ENCODE results near the gene MAML3. TPM values are rescaled to one million over a fixed set of nuclear protein-coding genes. Genes with fewer than 3 reads are reported as not detected.

Gene MAML3
- polyA plus RNA-seq, 1 donor, result 17.2 TPM

- no peak for DNase-seq
These were observed 82.2 kb downstream of the MAML3 start for GRCh38 chr4:140071806-140072205.

- no peak for DNase-seq
These were observed 83.0 kb downstream of the MAML3 start for GRCh38 chr4:140070973-140071372.

GRCh38 chr4:140070366-140070765, 83.6 kb downstream of the MAML3 start:
- no peak for DNase-seq

- DNase-seq, result no peak
These were observed 84.9 kb downstream of the MAML3 start for GRCh38 chr4:140069066-140069465.

- no peak for DNase-seq
These were observed 85.7 kb downstream of the MAML3 start for GRCh38 chr4:140068271-140068670.

- DNase-seq, result no peak
These were observed 87.7 kb downstream of the MAML3 start for GRCh38 chr4:140066031-140066930.

DNA sequence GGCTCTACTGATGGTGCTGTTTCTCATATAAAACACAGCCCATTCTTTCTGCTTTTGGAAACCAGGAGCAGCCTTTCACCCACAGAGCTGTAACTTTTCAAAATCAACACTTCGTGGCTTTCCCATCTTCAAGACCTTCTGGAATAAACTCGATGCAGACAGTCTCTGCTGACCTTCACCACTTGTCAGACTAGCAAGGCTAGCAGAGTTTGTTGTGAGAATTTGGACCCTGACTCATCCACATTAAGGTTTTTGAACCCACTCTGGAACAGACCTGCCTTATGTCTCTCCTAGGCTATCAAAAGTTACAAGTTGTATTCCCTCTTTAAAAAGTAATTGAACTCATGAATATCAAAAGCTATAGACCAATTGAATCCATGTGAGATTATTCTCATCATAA, 88.6 kb downstream of the MAML3 start:
- DNase-seq, result no peak

DNA sequence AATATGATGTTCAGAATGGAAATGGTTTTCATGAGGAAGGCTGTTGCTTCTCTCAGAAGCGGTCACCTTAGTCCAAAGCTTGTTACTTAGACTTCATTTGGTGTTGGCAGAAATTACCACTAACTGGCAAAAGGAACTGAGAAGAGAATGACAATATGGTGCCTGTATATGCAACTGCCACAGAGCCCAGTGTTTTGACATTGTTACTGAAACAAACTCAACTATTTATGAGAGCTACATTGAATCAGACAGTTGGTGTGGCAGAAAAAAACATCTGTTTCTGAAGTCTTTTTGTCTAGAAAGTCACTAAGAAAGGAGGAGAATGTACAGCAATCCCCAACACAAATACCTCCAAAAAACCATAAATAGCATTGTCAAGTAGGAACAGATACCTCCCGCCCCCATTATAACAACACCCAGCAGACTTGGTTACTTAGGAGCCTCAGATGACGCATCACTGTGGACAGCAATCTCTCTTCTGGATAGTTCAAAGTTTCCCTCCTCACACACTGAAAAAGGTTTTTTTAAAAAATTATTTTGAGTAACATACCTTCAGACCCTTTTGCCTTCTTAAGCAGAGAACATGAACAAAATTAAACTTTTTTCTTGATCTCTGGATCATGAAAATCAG, 92.2 kb downstream of the MAML3 start:
- no peak for DNase-seq

DNA sequence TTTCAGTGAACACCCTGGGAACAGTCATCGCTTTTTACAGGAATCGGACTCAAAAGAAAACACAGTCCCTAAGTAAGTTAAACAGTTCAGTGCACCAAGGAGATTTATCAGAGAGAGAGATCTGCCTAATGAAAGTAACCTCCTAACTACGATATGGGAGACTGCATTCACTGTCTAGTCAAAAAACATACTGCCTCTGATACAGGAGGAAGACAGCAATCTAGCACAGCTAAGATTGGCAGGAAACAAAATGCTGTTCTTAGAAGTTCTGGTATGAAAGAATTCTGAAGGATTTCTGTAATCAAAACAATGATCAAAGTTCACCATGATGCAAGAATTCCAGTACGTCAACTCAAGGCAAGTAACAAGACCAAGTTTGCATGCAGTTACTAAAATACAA, 92.8 kb downstream of the MAML3 start:
- DNase-seq, result no peak

DNA sequence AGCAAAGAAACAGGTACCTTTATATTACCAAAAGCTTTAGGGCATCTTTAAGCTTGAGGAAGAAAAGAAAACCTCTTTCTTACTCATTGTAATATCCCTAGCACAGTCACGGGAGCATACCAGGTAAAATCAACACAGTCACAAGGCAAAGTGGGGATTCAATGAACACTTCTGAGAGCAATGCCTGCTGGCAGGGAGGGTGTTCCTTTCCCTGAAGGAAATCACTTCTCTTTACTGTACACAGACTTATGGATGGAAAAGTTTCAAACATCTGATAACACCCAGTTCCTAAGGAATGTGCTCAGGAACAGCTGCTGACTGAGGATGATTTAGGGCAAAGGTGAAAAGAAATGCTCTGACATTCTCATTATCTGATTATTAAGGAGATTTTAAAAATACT, 94.8 kb downstream of the MAML3 start:
- DNase-seq, result no peak

DNA sequence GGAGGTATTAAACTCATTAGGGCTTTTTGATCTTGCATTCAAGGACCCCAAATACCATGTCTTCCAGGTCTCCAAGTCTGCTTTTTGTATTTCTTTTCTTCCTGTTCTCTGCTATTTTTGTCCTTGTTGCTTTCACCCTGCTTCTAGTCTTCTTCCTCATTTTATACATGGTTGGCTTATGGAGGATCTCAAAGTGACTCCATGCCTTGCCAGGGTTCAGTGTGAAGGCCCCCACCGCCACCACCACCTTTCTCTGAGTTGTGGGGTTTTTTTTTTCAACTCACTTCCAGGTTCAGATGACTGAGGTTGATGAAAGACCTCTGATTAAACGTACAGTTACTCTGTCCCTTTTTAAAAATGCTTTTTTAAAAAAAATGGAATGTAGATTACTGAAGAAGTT, 96.3 kb downstream of the MAML3 start:
- no peak for DNase-seq

DNA sequence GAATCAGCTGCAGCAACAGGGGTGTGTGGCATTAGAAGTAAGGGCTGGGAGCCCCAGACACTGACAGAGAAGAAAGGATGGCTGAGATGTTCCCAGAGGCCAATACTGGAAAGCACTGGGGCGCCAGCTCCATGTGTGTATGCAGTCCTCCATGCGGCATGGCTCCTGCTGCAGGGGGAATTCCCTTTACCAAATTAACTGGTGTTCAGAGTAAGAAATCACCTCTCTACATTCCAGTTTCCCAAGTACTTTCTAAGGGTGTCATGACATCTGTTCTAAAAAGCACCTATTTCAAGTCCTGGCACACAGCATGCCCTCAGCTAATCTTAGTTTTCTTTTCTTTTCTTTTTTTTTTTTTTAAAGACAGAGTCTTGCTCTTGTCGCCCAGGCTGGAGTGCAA, 98.0 kb downstream of the MAML3 start:
- no peak for DNase-seq

- no peak for DNase-seq
These were observed 99.1 kb downstream of the MAML3 start for GRCh38 chr4:140054861-140055260.

DNA sequence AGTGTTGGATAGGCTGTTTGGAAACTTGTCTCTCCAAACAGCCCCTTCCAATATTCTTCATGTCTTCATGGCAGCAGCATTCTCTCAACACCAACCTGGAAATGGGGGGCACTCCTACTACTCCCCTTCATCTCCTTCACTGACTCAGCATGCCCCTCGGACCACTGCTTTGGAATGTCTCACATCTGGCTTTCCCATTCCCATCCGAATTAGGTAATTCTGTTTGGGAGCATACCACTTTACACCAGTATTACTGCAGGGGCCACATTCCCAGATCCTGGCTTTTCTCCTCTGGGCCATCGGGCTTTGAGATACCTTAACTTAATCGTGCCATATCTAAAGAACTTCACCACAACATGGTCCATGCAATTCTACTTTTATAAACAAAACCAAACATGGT, 100.8 kb downstream of the MAML3 start:
- DNase-seq, result no peak

GRCh38 chr4:140052050-140052449, 101.9 kb downstream of the MAML3 start:
- no peak for DNase-seq

- no peak for DNase-seq
These were observed 103.9 kb downstream of the MAML3 start for GRCh38 chr4:140049849-140050637.

GRCh38 chr4:140049024-140049848, 104.7 kb downstream of the MAML3 start:
- peak; percentile 84 for DNase-seq

- no peak for DNase-seq
These were observed 105.5 kb downstream of the MAML3 start for GRCh38 chr4:140048419-140048995.

DNA sequence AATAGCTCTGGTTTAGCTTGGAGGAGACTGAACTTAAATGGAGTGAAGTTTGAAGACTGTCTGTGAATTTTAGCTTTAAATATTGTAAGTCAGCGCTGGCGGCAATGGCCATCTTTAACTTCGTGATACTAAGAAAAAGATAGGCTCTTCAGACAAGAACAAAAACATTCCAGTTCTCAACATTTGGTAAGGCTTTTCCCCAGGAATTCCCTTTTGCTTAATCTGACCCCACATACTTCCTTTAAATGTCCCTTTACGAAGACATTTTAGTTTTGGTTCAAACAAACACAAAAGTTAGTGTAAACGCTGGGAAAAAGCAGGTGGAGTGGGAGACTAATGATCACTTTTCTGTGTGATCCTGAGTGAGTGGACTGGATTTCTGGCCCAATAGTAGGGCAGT, 106.2 kb downstream of the MAML3 start:
- DNase-seq, result no peak

- DNase-seq, result no peak
These were observed 106.9 kb downstream of the MAML3 start for GRCh38 chr4:140047017-140047640.

DNA sequence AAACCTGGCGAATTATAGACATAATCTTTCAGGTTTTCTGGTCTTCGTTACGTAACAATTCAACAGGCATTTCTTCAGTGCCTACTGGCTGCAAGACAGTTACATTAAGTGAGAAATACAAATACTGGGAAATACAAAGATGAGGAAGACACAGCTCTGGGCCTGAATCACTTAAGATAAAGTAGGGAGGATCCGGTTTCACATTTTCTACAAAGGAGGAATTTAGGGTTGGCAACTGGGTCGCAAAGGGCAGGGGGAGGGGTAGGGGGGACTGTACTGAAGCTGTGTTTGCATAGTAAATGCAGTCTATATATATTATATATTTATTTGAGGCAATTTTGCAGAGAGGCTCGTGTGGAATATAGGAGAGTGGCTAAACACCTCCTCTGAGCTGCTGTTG, 107.4 kb downstream of the MAML3 start:
- no peak for DNase-seq

Data from left kidney (tissue), 2 donors.